Measurements from ENCODE around the gene NCS1.
A peak's percentile ranks its signal among the peaks of the same experiment; 100 is the strongest.

NCS1 gene

GRCh38 chr9:130212543-130213297 is 40.5 kb downstream of the NCS1 start:
- DNase-seq (ENCODE audit: low read depth in 3 of 3): no peak

GRCh38 chr9:130213911-130214761 is 41.9 kb downstream of the NCS1 start:
- DNase-seq (ENCODE audit: low read depth in 3 of 3): no peak

- no peak for DNase-seq (ENCODE audit: low read depth in 3 of 3)
Observed at GRCh38 chr9:130214776-130215340, 42.7 kb downstream of the NCS1 start.

- DNase-seq (ENCODE audit: low read depth in 3 of 3): no peak
Observed at GRCh38 chr9:130215341-130216119, 43.3 kb downstream of the NCS1 start.

- DNase-seq (ENCODE audit: low read depth in 3 of 3): no peak
Observed at GRCh38 chr9:130217838-130218237, 45.6 kb downstream of the NCS1 start.

- no peak for DNase-seq (ENCODE audit: low read depth in 3 of 3)
Observed at GRCh38 chr9:130219661-130220096, 47.5 kb downstream of the NCS1 start.

GRCh38 chr9:130220352-130220751 is 48.1 kb downstream of the NCS1 start:
- no peak for DNase-seq (ENCODE audit: low read depth in 3 of 3)

GRCh38 chr9:130222833-130223232 is 50.6 kb downstream of the NCS1 start:
- no peak for DNase-seq (ENCODE audit: low read depth in 3 of 3)

GRCh38 chr9:130225071-130225470 is 52.9 kb downstream of the NCS1 start:
- no peak for DNase-seq (ENCODE audit: low read depth in 3 of 3)

GRCh38 chr9:130225586-130225985 is 53.4 kb downstream of the NCS1 start:
- DNase-seq (ENCODE audit: low read depth in 3 of 3): no peak

- DNase-seq (ENCODE audit: low read depth in 3 of 3): no peak
Observed at GRCh38 chr9:130226112-130226511, 53.9 kb downstream of the NCS1 start.

- DNase-seq (ENCODE audit: low read depth in 3 of 3): no peak
Observed at GRCh38 chr9:130227833-130228232, 55.6 kb downstream of the NCS1 start.

GRCh38 chr9:130229759-130230158 is 57.6 kb downstream of the NCS1 start:
- no peak for DNase-seq (ENCODE audit: low read depth in 3 of 3)

- no peak for DNase-seq (ENCODE audit: low read depth in 3 of 3)
Observed at GRCh38 chr9:130230631-130231030, 58.4 kb downstream of the NCS1 start.

GRCh38 chr9:130232899-130233586 is 60.8 kb downstream of the NCS1 start:
- DNase-seq (ENCODE audit: low read depth in 3 of 3): no peak

GRCh38 chr9:130233587-130233945 is 61.4 kb downstream of the NCS1 start:
- no peak for DNase-seq (ENCODE audit: low read depth in 3 of 3)

- DNase-seq (ENCODE audit: low read depth in 3 of 3): no peak
Observed at GRCh38 chr9:130234340-130235260, 62.4 kb downstream of the NCS1 start.

GRCh38 chr9:130235558-130236435 is 63.6 kb downstream of the NCS1 start:
- DNase-seq (ENCODE audit: low read depth in 3 of 3): peak; percentile 41 to 59 (median 41)

- DNase-seq (ENCODE audit: low read depth in 3 of 3): no peak
Observed at GRCh38 chr9:130236436-130236985, 64.3 kb downstream of the NCS1 start.
